D721Med (cell line): Measurements from ENCODE around the gene TMEM52.

Source experiments
- DNase-seq: peaks from one replicate; pipeline ENCODE4 v3.0.0; 2011; ENCODE audit warnings: low spot score; ENCODE audit not compliant: insufficient read length
- FAIRE-seq: peaks from 2 replicates; lab custom pipeline; 2011; peaks lifted over from hg19 to GRCh38; lab: Jason Lieb, UNC
- CTCF ChIP-seq: IDR thresholded peaks from 2 replicates; pipeline ENCODE4 v1.5.1; 2012; ENCODE audit warnings: mild to moderate bottlenecking, control low read depth; ENCODE audit not compliant: insufficient read depth; ENCODE audit errors: missing control alignments

Gene TMEM52

DNA sequence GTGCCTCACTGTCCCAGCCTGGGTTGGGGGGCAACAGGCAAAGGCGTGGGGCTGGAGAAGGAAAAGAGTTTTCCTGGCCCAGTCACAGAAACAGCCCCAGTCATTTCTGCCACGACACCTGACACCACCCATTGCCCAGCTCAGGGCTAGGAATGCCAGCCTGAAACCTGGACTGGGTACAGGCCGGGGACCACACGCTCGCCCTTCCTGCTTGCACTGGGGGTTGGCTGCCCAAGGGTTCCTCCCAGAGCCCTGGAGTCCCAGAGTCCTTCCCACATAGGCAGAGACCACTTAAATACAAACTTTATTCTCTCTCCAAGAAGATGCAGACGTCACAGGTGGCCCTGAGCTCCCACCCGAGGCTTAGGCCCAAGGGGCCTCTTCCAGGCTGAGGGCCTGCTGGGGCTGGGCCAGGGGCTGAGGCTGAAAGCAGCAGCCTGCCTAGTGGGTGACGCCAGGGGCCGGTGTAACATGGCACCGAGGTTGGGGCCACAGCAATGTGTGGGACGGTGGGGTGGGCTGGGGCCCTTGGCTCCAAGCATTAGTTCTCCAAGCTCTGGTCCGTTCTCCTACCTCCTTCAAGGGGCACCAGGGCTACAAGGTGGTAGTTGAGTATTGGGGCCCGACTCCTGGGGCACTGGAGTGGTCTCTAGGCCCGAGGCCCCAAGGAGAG is 1.6 kb downstream of the TMEM52 start:
- DNase-seq = no peak
- FAIRE-seq = no peak

GRCh38 chr1:1916851-1917251 is 2.2 kb downstream of the TMEM52 start:
- TF ChIP-seq CTCF = no peak
- FAIRE-seq (no peak), DNase-seq (no peak)

More for the DNA sequence above, 1.6 kb downstream of the TMEM52 start:
- TF ChIP-seq CTCF = no peak

DNA sequence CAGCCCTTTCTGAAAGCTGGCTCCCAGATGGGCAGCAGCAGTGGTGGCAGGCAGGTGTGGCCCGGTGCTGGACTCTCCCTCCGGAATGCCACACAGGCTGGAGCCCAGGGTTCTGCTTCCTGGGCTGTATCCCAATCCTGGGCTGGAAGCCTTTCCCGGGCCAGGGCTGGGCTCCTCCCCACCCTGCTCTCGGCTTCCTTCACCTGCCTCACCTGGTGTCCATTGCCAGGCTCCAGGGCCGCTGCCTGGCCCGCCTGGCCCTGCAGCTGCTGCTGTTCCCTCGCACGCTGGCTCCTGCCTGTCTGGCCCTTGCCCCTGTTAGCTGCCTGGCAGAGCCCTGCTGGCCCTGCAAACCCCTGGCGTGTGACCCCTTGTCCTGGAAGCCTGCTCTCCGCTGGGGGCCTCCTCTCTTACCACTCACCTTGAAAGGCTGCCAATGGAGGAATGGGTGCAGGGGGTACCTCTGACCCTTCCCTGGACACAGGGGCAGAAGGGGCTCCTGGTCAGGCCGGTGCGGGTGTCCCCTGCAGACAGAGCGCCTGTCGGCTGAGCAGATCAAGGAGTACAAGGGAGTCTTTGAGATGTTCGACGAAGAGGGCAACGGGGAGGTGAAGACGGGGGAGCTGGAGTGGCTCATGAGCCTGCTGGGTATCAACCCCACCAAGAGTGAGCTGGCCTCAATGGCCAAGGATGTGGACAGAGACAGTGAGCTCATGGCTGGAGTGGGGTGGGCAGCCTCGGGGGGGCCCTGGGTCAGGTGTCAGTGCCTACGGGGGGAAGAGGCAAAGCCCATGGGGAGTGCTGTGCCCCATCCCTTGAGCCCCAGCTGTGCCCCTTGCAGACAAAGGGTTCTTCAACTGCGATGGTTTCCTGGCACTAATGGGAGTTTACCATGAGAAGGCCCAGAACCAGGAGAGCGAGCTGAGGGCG is 2.9 kb downstream of the TMEM52 start:
- DNase-seq (no peak), FAIRE-seq (no peak)
- TF ChIP-seq CTCF = no peak

DNA sequence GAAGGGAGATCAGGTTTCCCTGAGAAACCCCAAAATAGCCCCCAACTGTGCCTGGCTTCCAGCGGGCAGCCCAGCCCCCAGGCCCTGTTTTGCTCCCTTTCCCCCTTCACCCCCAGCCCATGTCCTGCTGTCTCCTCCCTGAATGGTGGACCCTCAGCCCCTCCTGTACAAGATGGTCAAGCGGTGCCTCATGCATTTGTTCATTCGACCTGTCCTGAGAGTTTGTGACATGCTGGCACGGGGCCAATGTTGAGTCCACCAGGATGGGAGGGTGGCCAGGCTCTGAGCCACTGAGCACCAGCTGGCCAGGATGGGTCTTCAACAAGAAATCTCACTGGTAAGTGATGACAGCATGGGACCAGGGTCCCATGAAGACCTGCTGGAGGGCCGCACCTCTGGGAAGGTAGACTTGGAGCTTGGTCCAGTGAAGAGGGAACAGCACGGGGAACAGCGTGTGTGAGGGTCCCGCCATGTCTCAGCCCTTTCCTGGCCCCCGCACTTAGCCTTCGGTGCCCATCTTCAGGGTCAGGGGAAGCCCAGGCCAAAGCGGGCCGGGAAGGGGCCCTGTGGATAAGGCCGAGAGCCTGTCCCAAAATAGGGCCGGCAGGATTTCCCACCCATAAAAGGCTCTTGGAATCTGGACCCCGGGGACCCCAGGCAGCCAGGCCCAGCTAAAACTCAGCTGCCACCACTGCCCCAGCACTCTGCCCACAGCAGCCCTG is 3.9 kb downstream of the TMEM52 start, which contains the start of gene CALML6:
Gene CALML6 (plus strand): TSS at position 290 of the 722 bp plus-strand sequence. CDS start 21 bp downstream, at position 311.
- FAIRE-seq (no peak), DNase-seq (no peak)
- no peak for TF ChIP-seq CTCF

DNA sequence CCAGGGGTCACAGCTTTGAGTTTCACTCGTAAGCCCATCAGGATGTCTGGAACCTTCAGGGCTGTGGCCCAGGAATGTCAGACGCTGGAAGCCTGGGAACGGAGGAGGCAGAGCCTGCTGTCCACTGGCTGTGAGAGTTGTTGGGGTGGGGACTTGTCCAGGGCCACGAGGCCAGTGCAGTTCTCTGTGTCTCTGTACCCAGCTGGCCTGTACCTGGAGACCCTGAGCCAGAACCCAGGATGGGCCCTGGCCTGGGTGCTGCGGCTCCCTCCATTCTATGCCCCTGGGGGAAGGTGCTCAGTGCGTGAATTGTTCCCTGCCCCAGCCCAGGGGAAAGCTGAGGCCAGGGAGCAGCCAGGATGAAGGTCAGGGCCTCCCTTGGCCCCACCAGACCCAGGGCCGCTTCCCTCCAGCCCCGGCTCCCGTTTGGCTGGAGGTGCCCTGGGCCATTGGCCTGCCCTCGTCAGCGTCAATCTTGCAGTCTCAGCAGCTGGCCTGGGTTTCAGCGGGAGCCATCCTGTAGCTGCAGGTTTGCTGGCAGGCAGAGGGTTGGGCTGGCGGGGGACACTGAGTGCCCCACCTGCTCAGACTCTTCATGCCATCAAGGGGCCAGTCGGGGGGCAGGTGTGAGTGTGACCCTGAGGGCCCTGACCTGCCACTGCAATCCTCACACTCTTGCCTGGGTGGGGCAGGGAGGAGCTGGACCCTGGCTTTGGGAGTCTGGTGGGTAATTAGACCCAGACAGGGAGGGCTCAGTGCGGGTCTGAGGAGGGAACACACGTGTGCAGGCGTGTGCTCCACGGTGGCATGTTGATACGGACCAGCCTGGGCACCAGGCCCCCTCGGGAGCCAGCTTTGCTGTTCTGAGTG is 4.7 kb downstream of the TMEM52 start:
- TF ChIP-seq CTCF = no peak
- no peak for FAIRE-seq

GRCh38 chr1:1911350-1912041 is 7.6 kb downstream of the TMEM52 start:
- FAIRE-seq = no peak
- no peak for TF ChIP-seq CTCF
- no peak for DNase-seq

More for the DNA sequence above, 4.7 kb downstream of the TMEM52 start:
- DNase-seq = no peak
